IPS-18c (cell line): ENCODE data around the gene RPL37A.

ENCODE experiments used
- H3K4me3 ChIP-seq: 2 replicates; pipeline ENCODE4 v1.7.0; 2013; ENCODE audit warnings: low read depth, mild to moderate bottlenecking, low read length, moderate library complexity; ENCODE audit not compliant: insufficient read depth
- H3K9me3 ChIP-seq: one replicate; pipeline ENCODE4 v1.6.1; 2013; ENCODE audit warnings: mild to moderate bottlenecking, low read length, moderate library complexity; ENCODE audit not compliant: control insufficient read depth, insufficient read depth

RPL37A gene

DNA sequence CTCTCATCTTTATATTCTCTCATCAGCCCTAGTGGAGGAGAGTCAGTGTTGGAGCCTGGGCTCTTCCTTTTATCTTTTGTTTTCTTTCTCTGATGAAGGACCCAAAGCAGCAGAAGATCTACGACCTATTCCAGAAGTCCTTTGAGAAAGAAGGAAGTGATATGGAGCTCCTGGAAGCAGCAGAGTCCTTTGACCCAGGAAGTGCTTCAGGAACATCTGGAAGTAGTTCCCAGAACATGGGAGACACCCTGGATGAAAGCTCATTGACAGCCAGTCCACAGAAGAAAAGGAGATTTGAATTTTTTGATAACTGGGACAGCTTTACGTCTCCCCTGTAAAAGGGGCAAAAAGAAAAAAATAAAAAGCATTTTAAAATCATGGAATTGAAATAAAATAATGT lies 16.0 kb upstream of the RPL37A start:
- Histone ChIP-seq H3K9me3 (no peaks in the 10 kb centered on the region), H3K4me3 (no peak overlapping the region)

DNA sequence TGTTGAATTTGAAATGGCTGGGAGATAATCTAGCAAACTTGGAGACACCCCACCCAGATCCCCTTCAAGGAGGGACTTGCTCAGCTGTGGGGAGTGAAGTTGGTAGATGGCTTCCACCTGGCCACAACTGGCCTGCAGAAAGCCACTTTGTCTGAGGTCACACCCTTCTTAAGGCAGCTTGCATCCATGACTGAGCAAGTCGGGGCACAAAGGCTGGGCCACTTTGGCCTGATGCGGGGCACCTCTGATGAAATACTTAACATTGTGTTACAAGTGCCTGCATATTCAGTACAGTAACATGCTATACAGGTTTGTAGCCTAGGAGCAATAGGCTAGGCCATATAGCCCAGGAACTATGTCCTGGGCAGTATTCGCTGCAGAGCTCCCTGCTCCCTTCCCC lies 13.4 kb upstream of the RPL37A start:
- Histone ChIP-seq H3K4me3 (no peak overlapping the region), H3K9me3 (no peaks in the 10 kb centered on the region)

DNA sequence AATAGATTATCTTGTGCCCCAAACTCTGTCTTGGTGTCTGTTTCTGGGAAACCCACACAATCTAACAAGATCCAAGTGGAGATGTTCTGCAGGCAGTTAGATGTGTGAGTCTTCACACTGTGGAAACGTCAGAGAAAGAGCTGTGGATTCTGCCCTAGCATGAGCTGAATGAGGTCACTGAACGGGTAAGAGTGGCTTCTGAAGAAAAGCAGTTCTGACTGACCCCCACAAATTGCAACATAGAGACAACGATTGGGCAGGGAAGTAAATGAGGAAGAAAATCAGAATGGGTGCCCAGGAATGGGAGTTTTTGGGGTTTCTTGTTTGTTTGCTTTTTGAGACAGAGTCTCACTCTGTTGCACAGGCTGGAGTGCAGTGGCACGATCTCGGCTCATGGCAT lies 12.9 kb upstream of the RPL37A start:
- no peaks in the 10 kb centered on the region for H3K9me3 ChIP-seq
- no peak overlapping the region for H3K4me3 ChIP-seq

DNA sequence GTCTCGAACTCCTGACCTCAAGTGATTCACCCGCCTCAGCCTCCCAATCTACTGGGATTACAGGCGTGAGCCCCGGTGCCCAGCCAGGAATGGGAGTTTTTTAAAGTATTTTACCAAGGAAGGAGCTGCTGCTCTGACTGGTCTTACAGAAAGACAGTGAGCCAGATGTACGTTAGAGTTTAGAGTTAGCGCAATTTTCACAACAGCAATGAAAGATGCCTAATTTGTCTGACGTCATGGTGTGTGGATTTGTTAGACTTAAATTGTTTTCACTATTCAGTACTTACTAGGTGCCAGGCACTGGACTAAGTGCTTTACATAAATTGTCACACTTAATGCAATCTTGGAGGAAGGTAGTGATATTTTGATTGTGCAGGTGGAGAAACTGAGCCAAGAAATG lies 12.4 kb upstream of the RPL37A start:
- H3K4me3 ChIP-seq = no peak overlapping the region
- no peaks in the 10 kb centered on the region for H3K9me3 ChIP-seq

DNA sequence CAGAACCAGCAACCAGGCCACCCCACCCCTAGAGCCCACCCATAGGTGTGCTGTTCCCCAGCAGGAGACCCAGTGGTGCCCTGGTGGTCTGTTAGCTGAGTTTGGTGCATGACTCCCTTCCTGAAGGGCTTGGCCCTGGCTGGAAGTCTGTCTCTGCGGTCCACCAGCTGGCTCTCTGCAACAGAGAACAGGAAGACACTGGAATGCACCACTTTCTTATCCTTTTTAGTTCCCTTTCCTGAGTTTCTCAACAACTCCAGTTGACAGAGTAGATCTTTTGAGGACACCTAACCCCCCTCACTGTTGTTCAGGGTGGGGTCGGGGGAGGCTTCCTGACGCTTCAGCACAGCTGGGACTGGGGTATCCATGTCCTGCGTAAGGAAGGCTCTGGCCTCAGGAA lies 11.9 kb upstream of the RPL37A start:
- no peak overlapping the region for H3K4me3 ChIP-seq

DNA sequence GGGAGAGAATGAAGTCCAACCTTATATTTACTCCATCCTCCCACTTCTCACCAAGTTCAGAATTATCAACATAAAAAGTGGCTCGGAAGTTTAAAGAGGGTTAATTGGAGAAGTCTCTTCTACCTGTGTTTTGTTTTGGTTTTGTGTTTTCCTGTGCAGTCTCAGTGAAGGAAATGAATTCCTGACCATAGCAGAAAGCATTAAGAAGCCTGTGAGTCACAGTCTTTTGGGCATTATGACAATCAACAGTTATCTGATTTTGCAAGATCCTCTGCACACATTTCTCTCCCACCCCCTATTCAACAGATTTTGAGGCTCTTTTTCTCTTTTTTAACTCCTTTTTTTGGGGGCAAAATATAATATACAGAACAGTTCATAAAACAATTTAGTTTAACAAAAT lies 8.6 kb upstream of the RPL37A start:
- H3K4me3 ChIP-seq = no peak overlapping the region

More for the DNA sequence above, 11.9 kb upstream of the RPL37A start:
- no peaks in the 10 kb centered on the region for H3K9me3 ChIP-seq

DNA sequence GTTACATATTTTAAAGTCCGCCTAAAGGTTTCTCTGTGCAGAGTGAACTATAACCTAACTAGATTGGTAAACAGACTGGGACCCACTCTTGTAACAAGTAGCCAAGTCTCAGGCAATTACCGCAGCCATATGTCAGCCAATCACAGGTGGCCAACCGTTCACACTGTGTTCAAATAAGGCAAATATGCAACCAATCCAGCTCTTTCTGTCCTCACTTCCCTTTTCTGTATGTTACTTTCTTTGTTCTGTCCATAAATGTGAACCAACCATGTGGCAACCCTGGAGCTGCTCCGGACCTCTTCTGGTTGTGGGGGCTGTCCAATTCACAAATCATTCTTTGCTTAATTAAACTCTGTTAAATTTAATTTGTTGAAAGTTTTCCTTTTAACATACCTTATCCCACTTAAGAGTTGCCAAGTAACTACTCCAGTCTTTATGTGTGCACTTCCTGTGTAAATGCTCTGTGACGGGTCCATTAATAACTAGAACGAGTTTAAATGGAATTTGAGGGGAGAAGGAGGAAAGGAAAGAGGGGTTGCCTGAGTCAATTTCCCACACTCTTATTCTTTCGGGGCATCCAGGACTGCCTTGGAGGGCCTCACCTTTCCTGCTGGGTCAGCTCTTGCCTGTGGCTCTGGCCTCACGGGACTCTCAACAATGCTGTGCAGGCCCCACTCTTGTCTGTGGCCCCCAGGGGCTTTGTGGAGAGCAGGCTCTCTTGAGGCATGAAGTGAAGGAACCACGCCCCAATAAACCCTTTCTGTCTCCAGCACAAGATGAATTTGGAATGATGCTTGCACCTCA lies 6.6 kb upstream of the RPL37A start:
- Histone ChIP-seq H3K4me3 (no peak overlapping the region), H3K9me3 (no peaks in the 10 kb centered on the region)

More for the DNA sequence above, 8.6 kb upstream of the RPL37A start:
- H3K9me3 ChIP-seq = no peaks in the 10 kb centered on the region

DNA sequence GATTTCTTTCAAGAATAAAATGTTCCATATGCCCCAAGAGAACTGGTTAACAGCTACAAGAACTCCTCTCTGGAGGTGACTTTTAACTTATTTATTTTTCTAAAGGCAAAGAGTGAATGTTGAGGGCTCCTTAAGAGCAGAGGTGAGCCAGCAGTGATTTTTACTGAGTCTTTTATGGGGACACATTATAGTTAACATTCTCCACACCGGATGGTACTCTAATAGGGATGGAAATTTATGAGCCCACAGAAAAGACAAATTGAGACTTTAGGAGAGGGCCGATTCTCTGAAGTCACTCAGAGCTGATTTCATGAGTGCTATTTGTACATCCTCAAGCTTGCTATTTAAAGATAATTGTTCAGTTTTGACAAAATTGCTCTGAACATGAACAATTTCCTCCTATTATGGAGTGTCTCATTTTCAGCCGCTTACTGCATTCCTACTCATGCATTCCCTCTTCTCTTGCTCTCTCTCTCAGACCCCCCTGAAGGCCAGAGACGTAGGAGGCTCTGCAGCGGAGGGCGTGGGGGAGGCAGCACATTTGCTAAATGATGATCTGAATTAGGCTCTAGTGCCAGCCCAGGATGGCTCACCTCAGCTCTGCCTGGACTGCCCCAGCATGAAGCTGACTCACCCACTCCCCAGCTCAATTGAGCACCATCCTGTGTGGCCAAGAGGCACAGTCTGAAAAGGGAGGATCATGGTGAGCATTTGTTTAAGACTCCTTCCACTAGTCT lies 5.9 kb upstream of the RPL37A start:
- H3K9me3 ChIP-seq = no peaks in the 10 kb centered on the region
- no peak overlapping the region for H3K4me3 ChIP-seq

DNA sequence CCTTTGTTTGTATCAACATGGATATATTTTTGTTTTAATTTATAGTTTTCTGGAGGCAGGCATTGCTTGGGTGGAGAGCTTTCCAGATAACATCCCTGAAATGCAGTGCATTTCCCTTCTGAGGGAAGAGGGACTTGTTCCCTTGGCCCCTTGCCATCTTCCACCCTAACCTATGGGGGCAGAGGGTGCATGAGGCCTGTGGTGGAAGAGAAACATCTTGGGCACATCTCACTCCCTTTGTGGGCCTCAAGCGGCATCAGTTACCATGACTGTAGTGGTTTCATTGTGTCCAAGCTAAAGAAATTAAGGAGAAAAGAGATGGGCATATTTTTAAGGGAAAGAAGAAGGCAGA lies 5.3 kb upstream of the RPL37A start:
- Histone ChIP-seq H3K4me3 (no peak overlapping the region), H3K9me3 (no peaks in the 10 kb centered on the region)

DNA sequence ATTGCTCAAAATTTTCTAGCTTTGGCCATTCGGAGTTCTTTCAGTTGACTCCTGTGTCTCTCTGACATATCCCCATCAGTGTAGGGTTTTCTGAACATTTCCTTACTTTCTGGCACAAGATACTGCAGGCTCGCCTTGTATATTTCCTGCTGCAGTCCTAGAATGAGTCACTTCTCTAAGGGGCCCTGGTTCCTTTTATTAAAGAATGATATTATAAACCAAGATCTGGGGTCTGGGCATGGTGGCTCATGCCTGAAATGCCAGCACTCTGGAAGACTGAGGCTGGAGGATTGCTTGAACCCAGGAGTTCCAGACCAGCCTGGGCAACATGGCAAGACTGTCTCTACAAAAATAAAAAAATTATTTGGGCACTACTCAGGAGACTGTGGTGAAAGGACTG lies 3.0 kb upstream of the RPL37A start:
- no peak overlapping the region for H3K4me3 ChIP-seq

DNA sequence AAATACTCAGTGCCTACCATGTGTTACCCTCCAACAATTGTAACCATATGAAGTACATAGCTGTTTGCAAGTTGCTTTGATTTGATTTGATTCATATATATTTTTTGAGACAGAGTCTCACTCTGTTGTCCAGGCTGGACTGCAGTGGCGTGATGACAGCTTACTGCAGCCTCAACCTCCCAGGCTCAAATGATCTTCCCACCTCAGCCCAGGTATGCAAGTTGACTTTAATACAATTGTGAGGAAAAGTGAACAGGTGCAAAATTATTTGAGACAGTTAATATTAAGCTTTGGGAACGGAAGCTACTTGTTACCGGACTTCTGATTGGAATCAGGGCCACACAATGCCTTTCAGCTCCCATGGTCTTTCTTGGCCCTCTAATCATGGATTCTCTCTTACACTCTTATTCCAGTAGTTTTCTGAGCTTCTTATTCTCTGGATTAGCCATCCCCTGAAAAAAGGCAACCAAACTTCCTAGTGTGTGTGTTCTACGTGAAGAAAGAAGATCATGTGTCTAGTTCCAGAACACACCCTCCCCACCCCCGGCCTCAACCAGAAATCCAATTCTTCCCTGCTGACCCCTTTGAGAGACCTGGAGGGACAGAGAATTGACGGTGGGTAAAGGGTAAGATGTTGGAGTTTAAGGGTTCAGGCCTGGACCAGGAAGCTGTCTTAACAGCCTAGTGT lies 1.1 kb upstream of the RPL37A start:
- Histone ChIP-seq H3K9me3 (no peaks in the 10 kb centered on the region), H3K4me3 (peak overlapping the region; percentile 72)

More for the DNA sequence above, 3.0 kb upstream of the RPL37A start:
- no peaks in the 10 kb centered on the region for H3K9me3 ChIP-seq

DNA sequence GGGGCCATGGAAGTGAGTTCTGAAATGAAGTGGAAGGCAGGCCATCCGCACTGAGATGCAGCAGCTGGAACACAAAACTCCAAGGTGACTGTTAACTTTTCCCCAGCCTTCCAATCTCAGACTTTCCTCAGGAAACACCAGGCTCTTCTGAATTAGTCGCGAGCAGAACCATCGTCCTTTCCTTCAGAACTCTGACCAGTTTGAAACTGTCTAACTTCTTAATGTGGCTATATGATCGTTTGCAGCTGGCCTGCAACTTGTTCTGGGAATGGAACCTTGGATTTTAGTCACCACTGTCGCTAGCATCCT lies 620 bp upstream of the RPL37A start:
- H3K4me3 ChIP-seq = peak overlapping the region; percentile 72
- H3K9me3 ChIP-seq = no peaks in the 10 kb centered on the region

DNA sequence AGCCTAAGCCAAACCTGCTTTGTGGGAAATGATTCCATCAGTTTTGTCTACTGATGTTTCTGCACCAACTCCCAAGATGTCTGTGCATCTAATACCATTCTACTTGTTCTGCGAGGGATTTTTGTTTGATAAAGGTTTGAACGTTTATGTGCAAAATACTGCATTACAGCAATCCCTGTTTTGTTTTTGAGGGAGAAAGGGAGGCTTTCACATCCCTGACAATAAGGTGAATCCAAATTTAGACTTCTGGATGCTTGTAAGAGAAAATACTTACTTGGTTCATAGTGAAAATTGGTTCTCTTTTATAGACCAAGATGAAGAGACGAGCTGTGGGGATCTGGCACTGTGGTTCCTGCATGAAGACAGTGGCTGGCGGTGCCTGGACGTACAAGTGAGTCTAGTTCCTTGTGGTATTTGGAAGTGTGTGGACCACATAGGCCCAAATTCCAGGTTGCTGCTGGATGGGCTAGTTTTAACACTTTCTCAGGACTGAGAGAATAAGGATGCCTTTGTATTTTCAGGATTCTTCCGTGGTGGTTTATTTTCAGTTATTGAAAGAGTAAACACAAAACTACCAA lies 1.1 kb downstream of the RPL37A start:
- Histone ChIP-seq H3K9me3 (no peaks in the 10 kb centered on the region), H3K4me3 (peak overlapping the region; percentile 72)

DNA sequence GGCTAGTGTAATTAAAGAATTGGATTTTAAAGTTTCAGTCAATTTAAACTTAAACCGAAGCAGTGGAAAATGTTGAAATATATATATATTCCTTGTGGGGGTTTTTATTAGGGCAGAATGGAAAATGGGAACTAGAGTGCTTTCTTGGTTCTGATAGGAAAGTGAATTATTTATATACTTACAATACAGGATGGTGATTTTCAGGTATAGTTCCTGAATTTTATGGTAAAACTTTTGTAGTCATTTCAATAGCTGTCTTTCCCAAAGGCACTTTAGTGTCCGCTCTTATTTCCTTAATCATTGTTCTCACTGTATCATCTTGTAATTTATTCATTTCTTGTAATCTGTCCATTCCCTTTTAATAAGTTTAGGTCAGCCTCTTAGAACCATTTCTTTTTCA lies 1.9 kb downstream of the RPL37A start:
- Histone ChIP-seq H3K9me3 (no peaks in the 10 kb centered on the region), H3K4me3 (0 out of 2 replicates have a peak overlapping the region, but pooled peaks have one; percentile 72)

DNA sequence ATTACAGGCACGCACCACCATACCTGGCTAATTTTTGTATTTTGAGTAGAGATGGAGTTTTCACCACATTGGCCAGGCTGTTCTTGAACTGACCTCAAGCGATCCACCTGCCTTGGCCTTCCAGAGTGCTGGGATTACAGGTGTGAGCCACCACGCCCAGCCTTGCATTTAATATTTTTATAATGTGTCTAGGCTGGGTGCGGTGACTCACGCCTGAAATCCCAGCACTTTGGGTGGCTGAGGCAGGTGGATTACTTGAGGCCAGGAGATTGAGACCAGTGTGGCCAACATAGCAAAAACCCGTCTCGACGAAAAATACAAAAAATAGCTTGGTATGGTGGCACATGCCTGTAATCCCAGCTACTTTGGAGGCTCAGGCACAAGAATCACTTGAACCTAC lies 3.2 kb downstream of the RPL37A start:
- Histone ChIP-seq H3K4me3 (no peak overlapping the region), H3K9me3 (no peaks in the 10 kb centered on the region)

DNA sequence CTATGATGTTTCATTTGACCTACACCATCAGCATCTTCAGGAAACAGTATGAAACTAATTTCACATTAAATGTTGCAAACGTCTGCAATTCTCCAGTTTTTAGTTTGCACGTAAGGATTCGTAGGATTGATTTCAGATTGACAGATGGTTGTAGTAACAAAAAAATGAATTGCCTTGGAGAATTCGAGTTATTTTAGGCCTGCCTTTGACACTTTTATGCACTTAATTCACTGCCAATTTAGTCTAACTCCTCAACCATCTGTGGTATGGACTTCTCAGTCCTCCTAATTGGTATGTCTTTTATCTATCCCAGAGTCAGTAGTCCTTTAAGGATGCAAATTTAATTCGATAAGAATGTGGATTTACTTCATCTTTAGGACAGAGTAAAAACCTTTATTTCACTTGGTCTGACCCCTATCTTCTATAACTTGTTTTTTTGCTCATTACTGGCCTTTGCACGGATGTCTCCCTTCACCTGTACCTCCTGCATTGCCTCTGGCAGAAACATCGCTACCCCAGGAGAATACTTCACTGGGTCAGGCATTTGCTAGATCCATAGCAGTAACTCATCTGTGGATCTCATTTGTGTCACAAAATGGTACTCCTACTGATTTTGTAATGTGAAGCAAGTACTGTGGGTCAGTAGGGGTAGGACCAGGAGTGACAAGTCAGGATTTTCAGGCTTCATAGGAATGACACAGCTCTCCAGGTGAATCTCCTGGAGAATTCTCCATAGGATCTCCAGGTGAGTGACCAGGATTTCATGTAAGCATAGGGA lies 3.9 kb downstream of the RPL37A start:
- Histone ChIP-seq H3K4me3 (no peak overlapping the region), H3K9me3 (no peaks in the 10 kb centered on the region)

DNA sequence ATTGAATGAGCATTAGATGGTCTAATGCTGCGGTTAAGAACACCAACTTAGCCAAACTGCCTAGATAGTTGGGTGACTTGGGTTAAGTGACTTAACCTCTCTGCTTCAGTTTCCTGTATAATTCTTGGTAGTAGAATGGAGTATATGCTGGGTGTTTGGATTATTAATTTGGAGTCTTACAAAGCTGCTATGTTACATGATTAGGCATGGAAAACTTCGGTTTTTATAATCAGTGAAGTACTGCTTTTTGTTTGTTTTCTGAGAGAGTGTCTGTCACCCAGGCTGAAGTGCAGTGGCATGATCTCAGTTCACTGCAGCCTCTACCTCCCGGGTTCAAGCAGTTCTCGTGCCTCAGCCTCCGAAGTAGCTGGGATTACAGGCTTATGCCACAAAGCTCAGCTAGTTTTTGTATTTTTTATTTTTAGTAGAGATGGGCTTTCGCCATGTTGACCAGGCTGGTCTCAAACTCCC lies 4.5 kb downstream of the RPL37A start:
- H3K9me3 ChIP-seq = no peaks in the 10 kb centered on the region
- no peak overlapping the region for H3K4me3 ChIP-seq
